Kidney (tissue), 14 donors: ENCODE results near the gene TACC2. TPM values are rescaled to one million over a fixed set of nuclear protein-coding genes. Genes with fewer than 3 reads are reported as not detected.

ENCODE experiments used
- DNase-seq, 5 donors: peaks; one replicate each; pipeline ENCODE4 v3.0.0-alpha.2; 2013 to 2020
- FAIRE-seq: peaks from 2 replicates; lab custom pipeline; 2012; peaks lifted over from hg19 to GRCh38; lab: Jason Lieb, UNC
- H3K27ac ChIP-seq, 2 donors: one replicate each; pipeline ENCODE4 v1.7.0; 2013; ENCODE audit warnings: low read depth in 2 of 2, low read length in 2 of 2, inconsistent platforms in 1 of 2
- H3K27me3 ChIP-seq: one replicate; pipeline ENCODE4 v1.7.1; 2013; ENCODE audit warnings: low read length, inconsistent platforms; ENCODE audit not compliant: control insufficient read depth, insufficient read depth
- H3K36me3 ChIP-seq, 3 donors: one replicate each; pipeline versions ENCODE4 v1.7.0 to v1.7.1; 2013; ENCODE audit warnings: low read length in 3 of 3, control low read depth in 1 of 3, inconsistent platforms in 1 of 3; ENCODE audit not compliant: insufficient read depth in 3 of 3, control insufficient read depth in 2 of 3
- H3K4me1 ChIP-seq, 3 donors: one replicate each; pipeline versions ENCODE4 v1.7.0 to v1.7.1; 2013; ENCODE audit warnings: low read length in 3 of 3, inconsistent platforms in 1 of 3, low read depth in 1 of 3; ENCODE audit not compliant: control insufficient read depth in 2 of 3, insufficient read depth in 2 of 3
- H3K4me3 ChIP-seq, 3 donors: one replicate each; pipeline versions ENCODE4 v1.7.0 to v1.8.1; 2013; ENCODE audit warnings: low read length in 3 of 3, control low read depth in 1 of 3, inconsistent platforms in 1 of 3
- H3K9ac ChIP-seq, 3 donors: one replicate each; pipeline versions ENCODE4 v1.7.0 to v1.7.1; 2013; ENCODE audit warnings: low read length in 3 of 3, control low read depth in 1 of 3, inconsistent platforms in 1 of 3
- H3K9me3 ChIP-seq, 3 donors: one replicate each; pipeline versions ENCODE4 v1.7.0 to v1.7.1; 2013; ENCODE audit warnings: low read length in 3 of 3, control low read depth in 1 of 3, inconsistent platforms in 1 of 3; ENCODE audit not compliant: control insufficient read depth in 2 of 3, insufficient read depth in 1 of 3
- intact Hi-C: fragments of 100-400 bp; cut with DNase I; formaldehyde crosslinking; loops from one replicate; pipeline ENCODE4 v1.11.1; 2022
- polyA plus RNA-seq: library from polyadenylated mRNA; stranded (reverse); fragments of 350-450 nt; fragmentation: Illumina TruSeq; extraction: RNeasy Lipid Tissue Mini Kit (QIAGEN cat#74804); gene quantifications from one replicate; pipeline ENCODE4 v1.2.3, GENCODE V29; 2014; ENCODE audit warnings: low read depth, low replicate concordance; ENCODE audit not compliant: insufficient read depth
- total RNA-seq: library from RNA; stranded (reverse); fragmentation: NEBNext Ultra II Directional; extraction: Animal tissue kit (Norgen Biotek cat#: 25700); gene quantifications from one replicate; pipeline ENCODE4 v1.2.1, GENCODE V29; 2021
- TF ChIP-seq, protein P1 (sequence below): IDR thresholded peaks from 3 replicates; pipeline ENCODE4 v1.5.1; 2012; ENCODE audit warnings: mild to moderate bottlenecking, moderate library complexity, borderline replicate concordance; ENCODE audit not compliant: insufficient read depth; ENCODE audit errors: extremely low read depth
- donor health status: control.
- donor health status: control.
- donor health status: control.
- donor health status: control.
- donor health status: control.
- donor health status: DM: yes; HTN: yes; CAD: no.
- donor health status: Normal renal cell carcinoma (clear cell type).

TACC2 gene
- total and polyA plus RNA-seq, 2 donors from 2014 or later, result 36.4 to 81.0 TPM

DNA sequence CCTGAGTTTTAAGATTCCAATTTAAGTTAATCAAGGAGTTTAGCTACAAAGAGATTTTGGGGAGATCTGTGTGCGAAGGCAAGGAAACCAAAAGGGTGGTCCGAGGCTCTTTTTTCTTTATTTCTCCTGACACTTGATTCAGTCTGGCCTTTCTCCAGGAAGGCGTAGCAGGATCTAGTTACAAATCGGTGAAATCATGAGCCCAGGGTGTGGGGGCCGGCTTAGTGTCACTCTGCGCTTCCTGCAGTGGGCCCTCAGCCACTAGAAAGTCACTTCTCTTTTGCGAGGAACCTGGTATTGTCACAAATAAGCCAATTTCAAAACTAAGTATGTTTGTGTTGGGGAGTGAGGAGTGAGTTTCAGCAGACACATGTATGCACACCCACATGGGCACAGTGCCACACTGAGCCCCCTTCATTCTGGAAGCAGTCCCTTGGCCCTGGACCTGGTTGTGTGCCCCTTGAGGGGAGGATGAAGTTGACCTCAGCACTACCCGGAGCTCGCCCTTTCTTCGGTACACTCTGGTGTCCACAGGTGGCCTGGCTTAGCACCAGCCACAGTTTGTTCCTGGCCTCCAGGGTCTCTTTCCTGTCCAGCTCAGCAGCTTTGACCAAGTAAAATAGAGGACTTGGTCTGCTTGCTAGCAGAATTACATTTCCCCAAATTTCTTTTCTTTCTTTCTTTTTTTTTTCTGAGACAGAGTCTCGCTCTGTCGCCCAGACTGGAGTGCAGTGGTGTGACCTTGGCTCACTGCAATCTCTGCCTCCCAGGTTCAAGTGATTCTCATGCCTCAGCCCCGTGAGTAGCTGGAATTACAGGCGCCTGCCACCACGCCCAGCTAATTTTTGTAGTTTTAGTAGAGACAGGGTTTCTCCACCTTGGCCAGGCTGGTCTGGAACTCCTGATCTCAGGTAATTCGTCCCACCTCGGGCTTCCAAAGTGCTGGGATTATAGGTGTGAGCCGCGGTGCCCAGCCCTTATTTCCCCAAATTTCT is 198.2 kb downstream of the TACC2 start:
- Histone ChIP-seq H3K9ac (no peak overlapping the region), H3K36me3 (no peaks in the 10 kb centered on the region), H3K27ac (no peak overlapping the region), H3K27me3 (no peaks in the 10 kb centered on the region), H3K4me1 (peaks cover 0 to 3% (median 0%) of the 10 kb centered on the region in 3 donors), H3K9me3 (no peaks in the 10 kb centered on the region), H3K4me3 (no peak overlapping the region)
- TF ChIP-seq, protein P1, sequence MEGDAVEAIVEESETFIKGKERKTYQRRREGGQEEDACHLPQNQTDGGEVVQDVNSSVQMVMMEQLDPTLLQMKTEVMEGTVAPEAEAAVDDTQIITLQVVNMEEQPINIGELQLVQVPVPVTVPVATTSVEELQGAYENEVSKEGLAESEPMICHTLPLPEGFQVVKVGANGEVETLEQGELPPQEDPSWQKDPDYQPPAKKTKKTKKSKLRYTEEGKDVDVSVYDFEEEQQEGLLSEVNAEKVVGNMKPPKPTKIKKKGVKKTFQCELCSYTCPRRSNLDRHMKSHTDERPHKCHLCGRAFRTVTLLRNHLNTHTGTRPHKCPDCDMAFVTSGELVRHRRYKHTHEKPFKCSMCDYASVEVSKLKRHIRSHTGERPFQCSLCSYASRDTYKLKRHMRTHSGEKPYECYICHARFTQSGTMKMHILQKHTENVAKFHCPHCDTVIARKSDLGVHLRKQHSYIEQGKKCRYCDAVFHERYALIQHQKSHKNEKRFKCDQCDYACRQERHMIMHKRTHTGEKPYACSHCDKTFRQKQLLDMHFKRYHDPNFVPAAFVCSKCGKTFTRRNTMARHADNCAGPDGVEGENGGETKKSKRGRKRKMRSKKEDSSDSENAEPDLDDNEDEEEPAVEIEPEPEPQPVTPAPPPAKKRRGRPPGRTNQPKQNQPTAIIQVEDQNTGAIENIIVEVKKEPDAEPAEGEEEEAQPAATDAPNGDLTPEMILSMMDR, result no peak
- peak in 3 of 5 donors; percentile 60 to 83 (median 75) for DNase-seq
- intact Hi-C loops, result no loop called here
- no peak for FAIRE-seq

DNA sequence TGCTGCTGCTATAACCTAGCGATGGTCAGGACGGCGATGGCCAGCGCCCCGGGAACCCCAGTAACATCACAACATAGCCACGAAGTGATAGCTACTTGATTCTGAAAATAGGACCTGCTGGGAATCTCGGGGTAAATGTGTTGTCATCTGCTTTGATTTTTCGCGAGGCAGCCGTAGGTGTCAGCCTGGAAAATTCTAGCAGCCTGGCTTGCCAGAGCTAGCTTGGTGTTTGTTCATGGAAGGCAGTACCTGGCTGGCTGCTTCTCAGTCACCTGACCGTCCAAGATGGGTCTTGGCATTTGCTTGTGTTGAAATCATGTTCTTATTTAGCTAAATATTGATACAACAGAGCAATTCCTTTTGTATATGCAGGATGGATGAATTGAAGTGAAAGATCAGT is 199.7 kb downstream of the TACC2 start:
- DNase-seq (no peak), FAIRE-seq (no peak)
- Histone ChIP-seq H3K27ac (no peak overlapping the region), H3K4me3 (no peak overlapping the region), H3K9me3 (no peaks in the 10 kb centered on the region), H3K4me1 (peaks cover 0 to 3% (median 0%) of the 10 kb centered on the region in 3 donors), H3K9ac (no peak overlapping the region), H3K36me3 (no peaks in the 10 kb centered on the region), H3K27me3 (no peaks in the 10 kb centered on the region)
- TF ChIP-seq, protein P1, result no peak
- intact Hi-C loops, result no loop called here

DNA sequence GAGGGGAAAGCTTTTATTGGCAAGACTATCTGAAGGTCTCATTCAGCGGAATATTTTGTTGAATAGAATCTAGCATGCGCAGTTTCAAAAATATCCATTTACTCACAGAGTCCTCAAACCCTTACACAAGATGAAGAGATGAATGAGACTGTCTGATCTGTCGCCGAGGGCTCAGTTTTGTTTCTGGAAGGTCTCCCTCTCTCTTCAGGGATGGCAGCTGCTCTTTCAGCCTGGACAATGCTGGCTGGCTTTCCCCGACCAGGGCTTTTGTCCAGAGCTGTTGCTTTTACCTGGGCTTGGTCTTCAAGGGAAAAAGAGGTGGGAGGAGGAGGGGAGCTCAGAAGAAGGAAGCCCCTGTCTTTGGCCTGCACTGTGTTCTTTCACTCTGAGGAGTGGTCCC is 200.2 kb downstream of the TACC2 start:
- Histone ChIP-seq H3K4me1 (peaks cover 0 to 3% (median 0%) of the 10 kb centered on the region in 3 donors), H3K4me3 (no peak overlapping the region), H3K9ac (no peak overlapping the region), H3K27ac (no peak overlapping the region), H3K9me3 (no peaks in the 10 kb centered on the region), H3K27me3 (no peaks in the 10 kb centered on the region), H3K36me3 (no peaks in the 10 kb centered on the region)
- DNase-seq, result no peak
- TF ChIP-seq, protein P1, result no peak
- intact Hi-C loops, result no loop called here
- no peak for FAIRE-seq
